CD4-positive, alpha-beta T cell treated with Interleukin-15 for 1 hour (primary cell): ENCODE results near the gene KCTD3.
A peak's percentile ranks its signal among the peaks of the same experiment; 100 is the strongest.

ENCODE experiments used
- DNase-seq: peaks from one replicate; pipeline ENCODE4 v3.0.0-alpha.2; 2020

The KCTD3 gene

GRCh38 chr1:215566556-215567490 lies at the start of gene KCTD3:
Gene KCTD3, plus strand, starts transcription at chr1:215567304. Its CDS starts 382 bp downstream, at chr1:215567686.
- peak; percentile 20 for DNase-seq

- no peak for DNase-seq
These were observed 49.6 kb upstream of the KCTD3 start for GRCh38 chr1:215517441-215517891.

GRCh38 chr1:215518594-215518993 lies 48.5 kb upstream of the KCTD3 start:
- no peak for DNase-seq

GRCh38 chr1:215521279-215521678 lies 45.8 kb upstream of the KCTD3 start:
- DNase-seq: no peak

- no peak for DNase-seq
These were observed 43.8 kb upstream of the KCTD3 start for GRCh38 chr1:215523128-215523861.

- no peak for DNase-seq
These were observed 43.2 kb upstream of the KCTD3 start for GRCh38 chr1:215523906-215524305.

GRCh38 chr1:215526147-215526845 lies 40.8 kb upstream of the KCTD3 start:
- DNase-seq: no peak

GRCh38 chr1:215526846-215527151 lies 40.3 kb upstream of the KCTD3 start:
- no peak for DNase-seq

GRCh38 chr1:215529111-215529510 lies 38.0 kb upstream of the KCTD3 start:
- no peak for DNase-seq

- no peak for DNase-seq
These were observed 37.5 kb upstream of the KCTD3 start for GRCh38 chr1:215529571-215529970.

GRCh38 chr1:215530401-215530984 lies 36.6 kb upstream of the KCTD3 start:
- no peak for DNase-seq

GRCh38 chr1:215539803-215540570 lies 27.1 kb upstream of the KCTD3 start:
- DNase-seq: no peak

- no peak for DNase-seq
These were observed 24.8 kb upstream of the KCTD3 start for GRCh38 chr1:215542301-215542700.

- no peak for DNase-seq
These were observed 23.9 kb upstream of the KCTD3 start for GRCh38 chr1:215543191-215543606.

- no peak for DNase-seq
These were observed 23.3 kb upstream of the KCTD3 start for GRCh38 chr1:215543806-215544205.

- no peak for DNase-seq
These were observed 22.5 kb upstream of the KCTD3 start for GRCh38 chr1:215544566-215544965.

- no peak for DNase-seq
These were observed 22.0 kb upstream of the KCTD3 start for GRCh38 chr1:215545096-215545495.

- no peak for DNase-seq
These were observed 20.1 kb upstream of the KCTD3 start for GRCh38 chr1:215547011-215547410.

GRCh38 chr1:215551806-215552205 lies 15.3 kb upstream of the KCTD3 start:
- no peak for DNase-seq

- no peak for DNase-seq
These were observed 12.2 kb upstream of the KCTD3 start for GRCh38 chr1:215554865-215555264.

- DNase-seq: no peak
These were observed 11.6 kb upstream of the KCTD3 start for GRCh38 chr1:215555531-215555930.

GRCh38 chr1:215556996-215557395 lies 10.1 kb upstream of the KCTD3 start:
- no peak for DNase-seq
